ENCODE measurements around the gene WASHC4. TPM values are rescaled to one million over a fixed set of nuclear protein-coding genes. Genes with fewer than 3 reads are reported as not detected.

Gene WASHC4
- total RNA-seq, 1 experiment from 2014 or later, result 39.1 TPM

- ChIA-PET POLR2A (ENCODE audit: low non-redundant PET) (no interaction called here), CTCF (no interaction called here)
- H3K27me3 ChIP-seq (replicated peaks; ENCODE audit: insufficient read depth, low read depth, low read length, poor library complexity), result no peaks in the 10 kb centered on the region
- H3K4me3 ChIP-seq (ENCODE audit: low read depth, low read length, poor library complexity, severe bottlenecking), result no peak overlapping the region
- no peaks in the 10 kb centered on the region for H3K4me1 ChIP-seq (ENCODE audit: insufficient read depth, low read length, poor library complexity, severe bottlenecking)
- intact Hi-C loops (cut with micrococcal nuclease; ENCODE audit: unreplicated experiment), result no loop called here
- DNase-seq (ENCODE audit: low spot score), result no peak
- no peak overlapping the region for H3K27ac ChIP-seq (ENCODE audit: low read depth, low read length, poor library complexity, severe bottlenecking)
- BruUV-seq (replicated peaks), result no TSS peak
- TF ChIP-seq CTCF (conservative IDR thresholded peaks at IDR 0.05; ENCODE audit: low read depth, low read length), result no peak
- TF ChIP-seq EZH2 (IDR thresholded peaks at IDR 0.05; ENCODE audit: borderline replicate concordance, low read depth, low read length, poor library complexity, severe bottlenecking), result no peak
- no peaks in the 10 kb centered on the region for H3K9me3 ChIP-seq (ENCODE audit: low read depth, low read length, poor library complexity, severe bottlenecking)
- H3K36me3 ChIP-seq (ENCODE audit: insufficient read depth, low read length, poor library complexity, severe bottlenecking), result no peaks in the 10 kb centered on the region
Measured at GRCh38 chr12:105064564-105065178, 42.9 kb upstream of the WASHC4 start.

GRCh38 chr12:105067511-105068031, 40.0 kb upstream of the WASHC4 start:
- CTCF ChIA-PET, result no interaction called here
- BruUV-seq (replicated peaks), result no TSS peak

GRCh38 chr12:105069936-105070702, 37.4 kb upstream of the WASHC4 start:
- H3K9me3 ChIP-seq (ENCODE audit: low read depth, low read length, poor library complexity, severe bottlenecking), result no peaks in the 10 kb centered on the region
- H3K27ac ChIP-seq (ENCODE audit: low read depth, low read length, poor library complexity, severe bottlenecking), result no peak overlapping the region
- H3K4me3 ChIP-seq (ENCODE audit: low read depth, low read length, poor library complexity, severe bottlenecking), result no peak overlapping the region
- intact Hi-C loops (cut with micrococcal nuclease; ENCODE audit: unreplicated experiment), result no loop called here
- no peak for TF ChIP-seq EZH2 (IDR thresholded peaks at IDR 0.05; ENCODE audit: borderline replicate concordance, low read depth, low read length, poor library complexity, severe bottlenecking)
- no peak for TF ChIP-seq CTCF (conservative IDR thresholded peaks at IDR 0.05; ENCODE audit: low read depth, low read length)
- H3K36me3 ChIP-seq (ENCODE audit: insufficient read depth, low read length, poor library complexity, severe bottlenecking), result no peaks in the 10 kb centered on the region
- DNase-seq (ENCODE audit: low spot score), result no peak
- no peaks in the 10 kb centered on the region for H3K27me3 ChIP-seq (replicated peaks; ENCODE audit: insufficient read depth, low read depth, low read length, poor library complexity)
- H3K4me1 ChIP-seq (ENCODE audit: insufficient read depth, low read length, poor library complexity, severe bottlenecking), result no peaks in the 10 kb centered on the region
- POLR2A ChIA-PET (ENCODE audit: low non-redundant PET), result no interaction called here
- CTCF ChIA-PET, result no interaction called here
- no TSS peak for BruUV-seq (replicated peaks)

More at GRCh38 chr12:105067511-105068031, 40.0 kb upstream of the WASHC4 start:
- DNase-seq (ENCODE audit: low spot score), result no peak
- no peak overlapping the region for H3K27ac ChIP-seq (ENCODE audit: low read depth, low read length, poor library complexity, severe bottlenecking)
- no peaks in the 10 kb centered on the region for H3K4me1 ChIP-seq (ENCODE audit: insufficient read depth, low read length, poor library complexity, severe bottlenecking)
- intact Hi-C loops (cut with micrococcal nuclease; ENCODE audit: unreplicated experiment), result no loop called here
- H3K27me3 ChIP-seq (replicated peaks; ENCODE audit: insufficient read depth, low read depth, low read length, poor library complexity), result no peaks in the 10 kb centered on the region
- H3K4me3 ChIP-seq (ENCODE audit: low read depth, low read length, poor library complexity, severe bottlenecking), result no peak overlapping the region
- TF ChIP-seq EZH2 (IDR thresholded peaks at IDR 0.05; ENCODE audit: borderline replicate concordance, low read depth, low read length, poor library complexity, severe bottlenecking) (no peak), CTCF (conservative IDR thresholded peaks at IDR 0.05; ENCODE audit: low read depth, low read length) (no peak)
- no peaks in the 10 kb centered on the region for H3K36me3 ChIP-seq (ENCODE audit: insufficient read depth, low read length, poor library complexity, severe bottlenecking)
- POLR2A ChIA-PET (ENCODE audit: low non-redundant PET), result no interaction called here
- no peaks in the 10 kb centered on the region for H3K9me3 ChIP-seq (ENCODE audit: low read depth, low read length, poor library complexity, severe bottlenecking)

Measured in A673 (cell line).